Tibial nerve (tissue), 4 donors: ENCODE measurements around the gene CHD6. TPM values are rescaled to one million over a fixed set of nuclear protein-coding genes. Genes with fewer than 3 reads are reported as not detected.

Experiments
- DNase-seq, 2 donors: peaks; one replicate each; pipeline ENCODE4 v3.0.0-alpha.2; 2019; ENCODE audit warnings: low spot score in 2 of 2
- H3K27ac ChIP-seq, 4 donors: fragments of 200-600 bp; sonication (generic) in 3 of 4; one replicate each; pipeline ENCODE4 v1.5.1; 2017 to 2019; ENCODE audit warnings: mild to moderate bottlenecking in 1 of 4
- H3K27me3 ChIP-seq, 2 donors: fragments of 200-600 bp; sonication (generic) in 1 of 2; one replicate each; pipeline versions ENCODE4 v1.5.1 to v1.6.0; 2017 to 2019
- H3K36me3 ChIP-seq, 3 donors: fragments of 200-600 bp; sonication (generic); one replicate each; pipeline ENCODE4 v1.5.1; 2018 to 2019
- H3K4me1 ChIP-seq, 4 donors: fragments of 200-600 bp; sonication (generic) in 3 of 4; one replicate each; pipeline ENCODE4 v1.5.1; 2017 to 2019
- H3K4me3 ChIP-seq, 4 donors: fragments of 200-600 bp; sonication (generic) in 3 of 4; one replicate each; pipeline ENCODE4 v1.5.1; 2017 to 2019; ENCODE audit warnings: mild to moderate bottlenecking in 1 of 4, moderate library complexity in 1 of 4
- H3K9me3 ChIP-seq, 4 donors: fragments of 200-600 bp; sonication (generic) in 3 of 4; one replicate each; pipeline ENCODE4 v1.5.1; 2017 to 2019
- EP300 ChIP-seq, 2 donors: sonication (generic); formaldehyde crosslinking; IDR thresholded peaks; one replicate each; pipeline ENCODE4 v1.6.1; 2017; ENCODE audit warnings: antibody characterized with exemption in 2 of 2, mild to moderate bottlenecking in 1 of 2
- POLR2A ChIP-seq, 2 donors: fragments of 450-650 bp; IDR thresholded peaks; one replicate each; pipeline ENCODE4 v1.6.1; 2017; ENCODE audit warnings: antibody characterized with exemption in 2 of 2, mild to moderate bottlenecking in 2 of 2, moderate library complexity in 2 of 2
- WGBS, 2 donors: methylation state at CpG; one replicate each; pipeline ENCODE4 v1.1.5; 2018; 5-methylcytosine and 5-hydroxymethylcytosine counted together
- total RNA-seq, 4 donors: library from RNA; depleted of rRNA; stranded (reverse); fragments of >200 nt; gene quantifications; one replicate each; pipeline ENCODE4 v1.1.0, GENCODE V29; 2016
- TF ChIP-seq, protein P1 (sequence below), 5 experiments: fragments of 200-600 bp in 3 of 5; fragments of 450-650 bp in 2 of 5; sonication (generic) in 3 of 5; IDR thresholded peaks; one replicate each; pipeline ENCODE4 v1.5.1; 2016 to 2019; ENCODE audit warnings: antibody characterized with exemption in 5 of 5, mild to moderate bottlenecking in 3 of 5, moderate library complexity in 2 of 5

The CHD6 gene
- total RNA-seq, 4 donors from 2014 or later, result 52.0 to 58.2 (median 54.9) TPM

DNA sequence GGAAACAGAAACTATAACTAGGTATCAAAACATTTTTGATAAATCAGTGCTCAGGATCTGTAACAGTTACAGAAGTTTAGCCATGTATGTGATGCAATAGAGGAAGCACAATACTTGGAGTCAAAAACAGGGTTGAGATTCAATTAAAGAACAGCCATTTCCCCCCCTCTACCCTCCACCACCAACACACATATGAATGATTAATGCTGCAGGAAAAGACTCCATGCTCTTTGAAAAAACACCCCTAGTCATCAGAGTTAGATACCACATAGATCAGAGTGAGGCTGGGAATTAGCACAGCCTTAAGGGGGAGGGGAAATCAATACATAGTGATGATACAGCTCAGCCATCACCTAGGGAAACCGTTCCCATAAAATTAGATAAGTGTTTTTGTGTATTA is 142.7 kb downstream of the CHD6 start:
- peaks cover 0 to 25% (median 5%) of the 10 kb centered on the region in 4 donors for H3K4me1 ChIP-seq
- no peak for DNase-seq
- H3K4me3 ChIP-seq, result no peak overlapping the region
- WGBS, 2 donors, result 38 to 40% methylated on average over 1 of the region's 1 CpG
- TF ChIP-seq POLR2A (IDR thresholded peaks at IDR 0.05) (no peak), EP300 (IDR thresholded peaks at IDR 0.05) (no peak)
- TF ChIP-seq, protein P1, sequence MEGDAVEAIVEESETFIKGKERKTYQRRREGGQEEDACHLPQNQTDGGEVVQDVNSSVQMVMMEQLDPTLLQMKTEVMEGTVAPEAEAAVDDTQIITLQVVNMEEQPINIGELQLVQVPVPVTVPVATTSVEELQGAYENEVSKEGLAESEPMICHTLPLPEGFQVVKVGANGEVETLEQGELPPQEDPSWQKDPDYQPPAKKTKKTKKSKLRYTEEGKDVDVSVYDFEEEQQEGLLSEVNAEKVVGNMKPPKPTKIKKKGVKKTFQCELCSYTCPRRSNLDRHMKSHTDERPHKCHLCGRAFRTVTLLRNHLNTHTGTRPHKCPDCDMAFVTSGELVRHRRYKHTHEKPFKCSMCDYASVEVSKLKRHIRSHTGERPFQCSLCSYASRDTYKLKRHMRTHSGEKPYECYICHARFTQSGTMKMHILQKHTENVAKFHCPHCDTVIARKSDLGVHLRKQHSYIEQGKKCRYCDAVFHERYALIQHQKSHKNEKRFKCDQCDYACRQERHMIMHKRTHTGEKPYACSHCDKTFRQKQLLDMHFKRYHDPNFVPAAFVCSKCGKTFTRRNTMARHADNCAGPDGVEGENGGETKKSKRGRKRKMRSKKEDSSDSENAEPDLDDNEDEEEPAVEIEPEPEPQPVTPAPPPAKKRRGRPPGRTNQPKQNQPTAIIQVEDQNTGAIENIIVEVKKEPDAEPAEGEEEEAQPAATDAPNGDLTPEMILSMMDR (IDR thresholded peaks at IDR 0.05), result no peak
- peaks cover 0 to 63% (median 0%) of the 10 kb centered on the region in 3 donors for H3K36me3 ChIP-seq
- H3K27ac ChIP-seq, result peak overlapping the region in 1 of 4 donors; percentile 32
- peaks cover 0 to 4% (median 0%) of the 10 kb centered on the region in 4 donors for H3K9me3 ChIP-seq
- H3K27me3 ChIP-seq, result no peaks in the 10 kb centered on the region

DNA sequence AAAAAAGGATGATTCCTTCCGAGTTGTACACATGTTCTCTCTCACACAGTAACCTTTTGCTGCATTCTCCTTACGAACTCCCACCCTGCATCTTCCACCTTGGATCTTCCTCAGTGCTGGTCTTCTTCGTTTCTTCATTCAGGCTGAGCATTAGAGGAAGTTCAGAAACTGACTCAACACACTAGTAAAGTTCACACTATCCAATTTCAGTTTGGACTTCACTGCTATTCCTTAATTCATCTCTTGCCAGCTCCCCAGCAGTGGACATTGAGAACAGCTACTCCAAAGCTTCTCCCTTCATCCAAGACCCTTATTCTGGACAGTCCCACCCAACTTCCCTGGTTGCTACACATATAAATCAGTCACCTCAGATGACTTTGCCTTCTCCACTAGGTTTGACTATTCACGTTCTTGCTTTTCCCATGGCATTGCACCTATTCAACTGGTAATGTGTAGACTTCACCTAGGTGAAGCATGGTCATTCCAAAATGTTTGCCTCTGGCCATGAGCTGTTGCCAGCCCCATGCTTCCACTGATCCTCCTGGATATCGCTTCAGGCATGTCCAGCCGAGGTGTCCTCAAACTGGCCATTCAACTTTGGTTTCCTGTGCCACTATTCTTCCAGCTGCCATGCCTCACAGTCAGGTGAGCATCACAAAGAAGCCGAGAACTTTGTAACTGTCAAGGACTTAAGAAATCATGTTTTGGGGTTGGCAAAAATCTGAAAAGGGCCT is 147.6 kb downstream of the CHD6 start:
- TF ChIP-seq POLR2A (IDR thresholded peaks at IDR 0.05), result no peak
- TF ChIP-seq, protein P1 (IDR thresholded peaks at IDR 0.05), result no peak
- no peak for TF ChIP-seq EP300 (IDR thresholded peaks at IDR 0.05)
- no peak for DNase-seq
- Histone ChIP-seq H3K9me3 (peaks cover 0 to under 1% (median 0%) of the 10 kb centered on the region in 4 donors), H3K36me3 (peaks cover 0 to 74% (median 0%) of the 10 kb centered on the region in 3 donors), H3K4me1 (peaks cover 0 to 9% (median 0%) of the 10 kb centered on the region in 4 donors), H3K27ac (no peak overlapping the region), H3K27me3 (no peaks in the 10 kb centered on the region), H3K4me3 (no peak overlapping the region)
- 84 to 87% methylated on average over 7 of the region's 7 CpGs for WGBS, 2 donors

DNA sequence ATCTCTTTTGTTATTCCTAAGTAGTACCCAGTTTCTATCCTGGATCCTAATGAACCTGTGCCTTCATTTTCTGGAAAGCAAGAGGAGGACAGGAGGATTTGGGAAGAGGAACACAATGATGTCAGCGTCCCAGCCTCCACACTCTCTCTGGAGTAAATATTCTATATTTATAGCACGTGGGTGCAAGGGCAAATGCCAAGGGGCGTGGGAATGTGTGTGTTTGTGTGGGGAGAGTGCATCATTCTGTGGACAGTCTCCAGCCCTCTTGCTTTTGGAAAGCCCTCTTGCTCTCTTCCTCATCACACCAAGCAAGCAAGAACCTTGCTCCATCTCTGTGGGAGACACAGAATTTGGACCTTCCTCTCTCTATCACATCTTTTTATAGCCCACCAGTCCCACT is 148.3 kb downstream of the CHD6 start:
- Histone ChIP-seq H3K4me1 (peaks cover 0 to 2% (median 0%) of the 10 kb centered on the region in 4 donors), H3K36me3 (peaks cover 0 to 80% (median 0%) of the 10 kb centered on the region in 3 donors), H3K27me3 (no peaks in the 10 kb centered on the region), H3K9me3 (peaks cover 0 to 7% (median 0%) of the 10 kb centered on the region in 4 donors), H3K27ac (no peak overlapping the region), H3K4me3 (no peak overlapping the region)
- WGBS, 2 donors, result 42 to 54% methylated on average over 3 of the region's 3 CpGs
- TF ChIP-seq POLR2A (IDR thresholded peaks at IDR 0.05) (no peak), EP300 (IDR thresholded peaks at IDR 0.05) (no peak)
- TF ChIP-seq, protein P1 (IDR thresholded peaks at IDR 0.05), result no peak
- no peak for DNase-seq

DNA sequence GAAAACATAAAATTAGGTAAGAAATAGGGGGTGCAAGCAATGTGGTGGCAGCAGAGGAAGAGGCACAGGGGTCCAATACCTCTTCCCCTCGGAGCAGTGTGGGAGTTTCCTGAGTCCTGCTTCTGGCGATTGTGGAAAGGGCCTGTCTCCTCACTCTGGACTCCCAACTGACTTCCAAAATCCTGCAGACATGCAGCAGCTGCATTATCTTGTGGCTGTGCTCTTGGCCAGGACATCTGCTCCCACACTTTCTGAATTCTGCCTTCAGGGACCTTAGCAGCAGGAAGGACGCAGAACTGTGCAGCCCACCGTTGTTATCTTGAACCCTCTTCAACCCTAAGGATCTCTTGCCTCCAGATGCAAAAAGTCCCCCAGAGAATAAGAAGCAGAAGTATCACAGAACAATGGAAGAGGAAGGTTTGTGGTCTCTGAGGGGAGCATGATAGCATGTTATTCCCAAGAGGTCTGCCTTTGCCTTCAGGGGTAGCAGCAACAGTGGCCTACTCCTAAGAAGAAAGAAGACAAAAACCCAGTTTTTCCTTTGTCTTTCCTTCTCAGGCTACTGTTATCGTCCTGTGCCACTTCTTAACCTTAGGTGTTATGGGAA is 149.1 kb downstream of the CHD6 start:
- TF ChIP-seq EP300 (IDR thresholded peaks at IDR 0.05) (no peak), POLR2A (IDR thresholded peaks at IDR 0.05) (no peak)
- TF ChIP-seq, protein P1 (IDR thresholded peaks at IDR 0.05), result no peak
- peaks cover 0 to 85% (median 0%) of the 10 kb centered on the region in 3 donors for H3K36me3 ChIP-seq
- no peak for DNase-seq

DNA sequence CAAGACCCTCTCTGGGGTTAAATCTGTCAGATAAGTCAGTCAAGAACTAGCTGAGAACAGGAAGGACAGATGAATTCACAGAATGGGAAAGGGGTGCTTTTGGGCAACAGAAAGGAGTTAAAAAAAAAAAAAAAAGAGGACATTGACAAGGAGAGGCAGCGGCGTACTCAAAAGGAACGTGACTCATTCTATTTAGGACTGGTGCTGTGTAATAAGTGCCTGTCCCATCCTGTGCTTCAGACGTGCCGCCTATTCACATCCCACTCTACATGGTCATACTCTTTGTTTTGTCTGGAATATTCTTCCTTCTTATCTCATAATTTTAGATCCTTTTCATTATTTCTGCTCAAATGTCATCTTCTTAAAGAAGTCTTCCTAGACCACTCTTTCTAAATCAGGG is 150.5 kb downstream of the CHD6 start:
- 66 to 73% methylated on average over 5 of the region's 5 CpGs for WGBS, 2 donors
- Histone ChIP-seq H3K9me3 (peaks cover 0 to 7% (median 0%) of the 10 kb centered on the region in 4 donors), H3K36me3 (peaks cover 0 to 79% (median 0%) of the 10 kb centered on the region in 3 donors), H3K4me1 (no peaks in the 10 kb centered on the region), H3K27ac (no peak overlapping the region), H3K27me3 (no peaks in the 10 kb centered on the region), H3K4me3 (no peak overlapping the region)
- DNase-seq, result no peak
- TF ChIP-seq POLR2A (IDR thresholded peaks at IDR 0.05) (no peak), EP300 (IDR thresholded peaks at IDR 0.05) (no peak)
- TF ChIP-seq, protein P1 (IDR thresholded peaks at IDR 0.05), result no peak

More for the DNA sequence above, 149.1 kb downstream of the CHD6 start:
- peaks cover 0 to 7% (median 0%) of the 10 kb centered on the region in 4 donors for H3K9me3 ChIP-seq
- no peaks in the 10 kb centered on the region for H3K27me3 ChIP-seq
- H3K27ac ChIP-seq, result no peak overlapping the region
- H3K4me3 ChIP-seq, result no peak overlapping the region
- H3K4me1 ChIP-seq, result no peaks in the 10 kb centered on the region
- 74 to 79% methylated on average over 5 of the region's 5 CpGs for WGBS, 2 donors
